KOPT-K1 (cell line): ENCODE measurements around the gene MYADML2.
"Not testable (repeated sequence)": the region's sequence is repeated elsewhere in the genome, so short reads cannot be mapped to it uniquely, and the experiment has no call there.

Experiments used
- H3K27ac ChIP-seq: fragments of 200-600 bp; sonication (generic); 2 replicates; pipeline ENCODE4 v1.5.1; 2016; ENCODE audit warnings: antibody characterized with exemption, mild to moderate bottlenecking, low read depth, low read length; ENCODE audit not compliant: poor library complexity, severe bottlenecking
- H3K36me3 ChIP-seq: fragments of 200-600 bp; sonication (generic); 2 replicates; pipeline ENCODE4 v1.5.1; 2017; ENCODE audit warnings: antibody characterized with exemption, mild to moderate bottlenecking, low read length, moderate library complexity; ENCODE audit not compliant: insufficient read depth
- H3K9me3 ChIP-seq: fragments of 200-600 bp; sonication (generic); 2 replicates; pipeline ENCODE4 v1.5.1; 2017; ENCODE audit warnings: antibody characterized with exemption, low read length, mild to moderate bottlenecking; ENCODE audit not compliant: insufficient read depth, poor library complexity, severe bottlenecking

Gene MYADML2

GRCh38 chr17:81955756-81956544 is 8.9 kb upstream of the MYADML2 start:
- Histone ChIP-seq H3K27ac (no peak overlapping the region), H3K9me3 (no peaks in the 10 kb centered on the region), H3K36me3 (no peaks in the 10 kb centered on the region)

- Histone ChIP-seq H3K27ac (no peak overlapping the region), H3K9me3 (no peaks in the 10 kb centered on the region), H3K36me3 (no peaks in the 10 kb centered on the region)
Observed at GRCh38 chr17:81955058-81955681, 8.1 kb upstream of the MYADML2 start.

- Histone ChIP-seq H3K27ac (no peak overlapping the region), H3K9me3 (no peaks in the 10 kb centered on the region), H3K36me3 (no peaks in the 10 kb centered on the region)
Observed at GRCh38 chr17:81954131-81955057, 7.4 kb upstream of the MYADML2 start.

GRCh38 chr17:81953443-81953842 is 6.4 kb upstream of the MYADML2 start:
- not testable (repeated sequence) for H3K9me3 ChIP-seq, H3K27ac ChIP-seq, H3K36me3 ChIP-seq

- Histone ChIP-seq H3K36me3 (no peaks in the 10 kb centered on the region), H3K27ac (no peak overlapping the region), H3K9me3 (no peaks in the 10 kb centered on the region)
Observed at GRCh38 chr17:81952792-81953228, 5.8 kb upstream of the MYADML2 start.

GRCh38 chr17:81951785-81952684 is 5.0 kb upstream of the MYADML2 start:
- H3K27ac ChIP-seq, result no peak overlapping the region
- H3K36me3 ChIP-seq, result no peaks in the 10 kb centered on the region
- H3K9me3 ChIP-seq, result no peaks in the 10 kb centered on the region

GRCh38 chr17:81950501-81950900 is 3.5 kb upstream of the MYADML2 start:
- H3K9me3 ChIP-seq, result no peaks in the 10 kb centered on the region
- no peaks in the 10 kb centered on the region for H3K36me3 ChIP-seq
- H3K27ac ChIP-seq, result no peak overlapping the region

- no peaks in the 10 kb centered on the region for H3K36me3 ChIP-seq
- no peak overlapping the region for H3K27ac ChIP-seq
- no peaks in the 10 kb centered on the region for H3K9me3 ChIP-seq
Observed at GRCh38 chr17:81948635-81949378, 1.8 kb upstream of the MYADML2 start.

- H3K9me3 ChIP-seq, result no peaks in the 10 kb centered on the region
- no peaks in the 10 kb centered on the region for H3K36me3 ChIP-seq
- H3K27ac ChIP-seq, result no peak overlapping the region
Observed at GRCh38 chr17:81944858-81945257, 2.2 kb downstream of the MYADML2 start.

GRCh38 chr17:81942167-81942553 is 4.9 kb downstream of the MYADML2 start:
- H3K27ac ChIP-seq, result no peak overlapping the region
- no peaks in the 10 kb centered on the region for H3K36me3 ChIP-seq
- H3K9me3 ChIP-seq, result no peaks in the 10 kb centered on the region

- Histone ChIP-seq H3K9me3 (no peaks in the 10 kb centered on the region), H3K27ac (no peak overlapping the region), H3K36me3 (no peaks in the 10 kb centered on the region)
Observed at GRCh38 chr17:81941484-81942166, 5.4 kb downstream of the MYADML2 start.

- Histone ChIP-seq H3K27ac (no peak overlapping the region), H3K36me3 (no peaks in the 10 kb centered on the region), H3K9me3 (no peaks in the 10 kb centered on the region)
Observed at GRCh38 chr17:81940538-81941483, 6.2 kb downstream of the MYADML2 start.
